T1000 (cell line): Measurements from ENCODE around the gene WDR45.

Experiments used
- DNase-seq: peaks from one replicate; lab custom pipeline; 2025; ENCODE audit warnings: mixed read lengths; lab: John Stamatoyannopoulos, UW

Gene WDR45

GRCh38 chrX:49043220-49043986, 36.3 kb downstream of the WDR45 start, which contains the start of gene TFE3:
Gene TFE3 (minus strand): TSS chrX:49043357. CDS start chrX:49043226, 131 bp downstream.
- peak; percentile 99 for DNase-seq

- no peak for DNase-seq
Observed at GRCh38 chrX:49042581-49043219, 37.0 kb downstream of the WDR45 start.

- peak; percentile 13 for DNase-seq
Observed at GRCh38 chrX:49041744-49042580, 37.7 kb downstream of the WDR45 start.

GRCh38 chrX:49040376-49040955, 39.2 kb downstream of the WDR45 start:
- no peak for DNase-seq

GRCh38 chrX:49039598-49040375, 39.9 kb downstream of the WDR45 start:
- peak; percentile 77 for DNase-seq

GRCh38 chrX:49037883-49038475, 41.7 kb downstream of the WDR45 start:
- DNase-seq = peak; percentile 25

GRCh38 chrX:49030283-49030682, 49.4 kb downstream of the WDR45 start:
- no peak for DNase-seq

GRCh38 chrX:49029876-49030275, 49.8 kb downstream of the WDR45 start:
- no peak for DNase-seq
